GM18517 (cell line): ENCODE measurements around the gene GGA1.

Source experiments
- ATAC-seq: cut with Tn5 transposase; IDR thresholded peaks from one replicate; pipeline ENCODE4 v1.9.1; 2021; ENCODE audit warnings: mild to moderate bottlenecking, moderate library complexity; ENCODE audit not compliant: unreplicated experiment

Gene GGA1

DNA sequence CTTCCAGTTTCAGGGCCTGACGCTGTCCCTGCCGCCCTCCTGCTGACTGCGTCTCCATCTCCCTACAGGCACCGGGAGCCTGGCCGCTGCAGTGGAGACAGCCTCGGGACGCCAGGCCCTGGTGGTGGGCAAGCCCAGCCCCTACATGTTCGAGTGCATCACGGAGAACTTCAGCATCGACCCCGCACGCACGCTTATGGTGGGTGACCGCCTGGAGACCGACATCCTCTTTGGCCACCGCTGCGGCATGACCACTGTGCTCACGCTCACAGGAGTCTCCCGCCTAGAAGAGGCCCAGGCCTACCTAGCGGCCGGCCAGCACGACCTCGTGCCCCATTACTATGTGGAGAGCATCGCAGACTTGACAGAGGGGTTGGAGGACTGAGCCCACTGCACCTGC is 56.9 kb downstream of the GGA1 start:
- no peak for ATAC-seq

GRCh38 chr22:37669586-37669985 is 61.0 kb downstream of the GGA1 start:
- ATAC-seq: no peak

DNA sequence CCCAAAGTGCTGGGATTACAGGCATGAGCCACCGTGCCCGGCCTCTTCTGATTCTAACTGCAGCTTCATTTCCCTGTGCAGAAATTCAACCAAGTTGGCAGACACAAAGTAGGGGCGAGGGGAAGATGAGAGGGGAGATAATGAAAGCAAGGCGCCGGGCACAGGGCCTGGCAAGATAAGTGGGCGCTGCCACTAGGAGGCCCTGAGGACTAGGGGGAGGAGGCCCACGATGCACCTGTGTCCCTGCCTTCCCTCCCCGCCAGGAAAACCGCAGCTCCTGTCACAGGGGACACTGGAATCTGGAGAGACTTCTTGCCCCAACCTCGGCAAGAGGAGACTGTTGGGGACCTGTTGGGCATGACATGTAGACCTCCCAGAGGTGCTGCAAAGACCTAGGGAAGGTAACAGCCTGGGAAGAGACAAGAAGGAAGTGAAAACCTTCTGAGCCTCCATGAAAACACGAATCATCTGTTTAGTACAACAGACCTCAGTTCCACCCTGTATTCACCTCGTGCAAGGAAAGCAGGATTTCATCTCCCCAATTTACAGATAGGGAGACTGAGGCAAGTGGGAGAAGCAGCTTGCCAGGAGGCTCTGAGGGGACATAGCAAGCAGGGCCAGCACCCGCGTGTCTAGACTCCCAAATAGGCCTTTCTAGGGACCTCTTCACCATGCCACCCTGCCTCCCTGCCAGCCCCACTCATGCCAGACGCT is 63.7 kb downstream of the GGA1 start:
- ATAC-seq: no peak

GRCh38 chr22:37672920-37673455 is 64.4 kb downstream of the GGA1 start:
- ATAC-seq: no peak

DNA sequence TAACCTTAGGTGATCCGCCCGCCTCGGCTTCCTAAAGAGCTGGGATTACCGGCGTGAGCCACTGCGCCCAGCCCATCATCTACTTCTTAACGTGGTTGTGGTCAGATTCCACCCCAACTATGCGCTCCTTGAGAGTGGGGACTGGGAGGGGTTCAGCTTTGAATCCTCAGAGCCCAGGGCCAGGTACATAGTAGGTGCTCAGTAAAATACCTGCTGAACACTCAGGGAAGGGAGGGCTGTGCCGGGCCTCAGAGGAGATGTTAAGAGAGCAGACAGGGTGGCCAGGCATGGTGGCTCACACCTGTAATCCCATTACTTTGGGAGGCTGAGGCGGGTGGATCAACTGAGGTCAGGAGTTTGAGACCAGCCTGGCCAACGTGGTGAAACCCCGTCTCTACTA is 65.6 kb downstream of the GGA1 start:
- no peak for ATAC-seq

- no peak for ATAC-seq
These were observed 66.6 kb downstream of the GGA1 start, which contains the start of gene LGALS1 for GRCh38 chr22:37674951-37675929. LGALS1 (plus strand) TSS chr22:37675636; CDS start chr22:37675703, 67 bp downstream.

GRCh38 chr22:37675930-37676735 is 67.5 kb downstream of the GGA1 start:
- ATAC-seq: no peak

- ATAC-seq: peak; percentile 50
These were observed 68.3 kb downstream of the GGA1 start for GRCh38 chr22:37676736-37677492.

GRCh38 chr22:37677493-37677974 is 68.9 kb downstream of the GGA1 start:
- ATAC-seq: no peak

GRCh38 chr22:37678372-37678771 is 69.7 kb downstream of the GGA1 start:
- ATAC-seq: no peak

DNA sequence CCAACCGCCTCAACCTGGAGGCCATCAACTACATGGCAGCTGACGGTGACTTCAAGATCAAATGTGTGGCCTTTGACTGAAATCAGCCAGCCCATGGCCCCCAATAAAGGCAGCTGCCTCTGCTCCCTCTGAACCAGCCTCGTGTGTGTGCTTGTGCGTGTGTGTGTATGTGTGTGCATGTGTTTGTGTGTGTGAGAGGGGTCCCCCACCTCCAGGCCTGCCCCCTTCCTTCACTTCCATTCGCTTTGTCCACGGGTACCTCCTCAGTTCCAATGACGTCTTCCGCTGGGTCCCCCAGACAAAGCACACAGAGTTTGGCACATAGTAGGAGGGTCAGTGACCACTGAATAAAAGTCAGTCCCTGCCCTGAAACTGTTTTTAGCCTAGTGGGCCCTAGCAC is 71.0 kb downstream of the GGA1 start:
- no peak for ATAC-seq

DNA sequence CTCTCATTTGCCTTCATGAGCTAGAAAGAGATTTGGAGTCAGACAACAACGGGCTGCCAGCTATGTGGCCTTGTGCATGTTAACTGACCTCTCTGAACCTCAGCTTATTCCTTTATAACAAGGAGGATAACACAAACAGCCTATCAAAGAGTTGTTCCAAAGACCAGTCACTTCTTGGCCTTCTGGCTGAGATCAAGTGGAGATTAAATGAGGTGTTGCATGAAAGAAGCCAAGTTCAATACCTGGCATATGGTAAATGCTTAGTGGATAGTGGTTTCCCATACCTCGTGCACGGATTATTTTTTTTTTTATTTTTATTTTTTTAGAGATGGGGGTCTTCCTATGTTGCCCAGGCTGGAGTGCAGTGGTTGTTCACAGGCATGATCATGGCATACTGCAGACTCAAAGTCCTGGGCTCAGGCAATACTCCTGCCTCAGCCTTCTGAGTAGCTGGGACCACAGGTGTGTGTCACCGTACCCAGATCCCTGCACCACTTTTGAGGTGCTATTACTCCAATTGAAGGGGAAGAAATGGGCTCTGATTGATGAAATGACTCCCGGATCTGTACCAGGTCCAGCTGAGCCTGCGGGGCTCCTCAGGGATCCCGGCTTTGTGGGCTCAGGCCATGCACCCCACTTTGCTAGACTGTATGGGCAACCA is 71.7 kb downstream of the GGA1 start:
- ATAC-seq: no peak

DNA sequence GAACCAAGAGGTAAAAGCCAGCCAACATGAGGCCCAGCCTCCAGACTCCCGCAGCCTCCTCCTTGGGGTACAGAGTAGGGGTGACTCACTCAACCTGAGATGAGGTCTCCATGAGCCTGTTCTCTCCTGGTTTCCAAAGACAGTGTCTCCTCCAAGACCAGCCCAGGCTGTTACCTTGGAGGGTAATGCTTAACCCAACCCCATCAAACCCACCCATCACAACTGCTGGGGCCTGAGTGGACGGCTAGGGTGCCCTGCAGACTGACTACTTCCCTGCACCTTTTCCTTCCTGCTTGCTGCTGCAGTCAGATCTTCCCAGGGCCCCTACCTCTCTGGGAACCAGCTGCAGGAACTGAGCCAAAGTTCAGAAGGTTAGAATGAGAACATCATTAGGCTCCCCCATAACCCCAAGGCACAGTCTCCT is 72.4 kb downstream of the GGA1 start:
- ATAC-seq: no peak

GRCh38 chr22:37681556-37682049 is 73.0 kb downstream of the GGA1 start:
- ATAC-seq: no peak
